Heart left ventricle (tissue), 13 donors: Measurements from ENCODE around the gene KRTCAP2.

Experiments
- CTCF ChIP-seq, 12 donors: fragments of 200-600 bp; sonication (generic) in 4 of 12; IDR thresholded peaks; one replicate each; pipeline versions ENCODE4 v1.5.0 to v1.8.0; 2018 to 2022; ENCODE audit warnings: antibody characterized with exemption in 12 of 12, mild to moderate bottlenecking in 5 of 12
- POLR2A ChIP-seq, 2 donors: fragments of 450-650 bp; IDR thresholded peaks; one replicate each; pipeline ENCODE4 v1.6.1; 2017; ENCODE audit warnings: antibody characterized with exemption in 2 of 2, mild to moderate bottlenecking in 2 of 2, moderate library complexity in 2 of 2
- donor health status: ischemic (EF 13 %, LVEDD 7.1; RV severe dilation, severe dysfunction).
- donor health status: DM: no; HTN: yes; CAD: no.
- donor health status: DM: no; HTN: no; CAD: no.
- donor health status: ischemic (EF 25% LVEDD 6.9; RV normal size, moderate dysfunction).
- donor health status: ischemic (EF 25% LVEDD 5.7; RV mildly dilated, moderate dysfunction).
- donor health status: ischemic (EF 35%, LVEDD 5.7; RV mildly dilated, moderate dysfunction).
- donor health status: nonischemic (EF 11% LVEDD 7.7; RV severe dilation, severe dysfunction).
- donor health status: DM: yes; HTN: yes; CAD: no.
- donor health status: PGD.
- donor health status: ischemic (EF 29% LVEDD 5.4; RV normal size, mild dysfunction).
- donor health status: nonischemic (EF 23%, LVEDD 6.1; RV moderate dilation, normal function).

- TF ChIP-seq CTCF (IDR thresholded peaks at IDR 0.05) = no peak
- peak in 1 of 2 donors; percentile 2 for TF ChIP-seq POLR2A (IDR thresholded peaks at IDR 0.05)
These were observed 38.8 kb downstream of the KRTCAP2 start for GRCh38 chr1:155134322-155134721.
